Measurements from ENCODE around the gene RAC3. TPM values are rescaled to one million over a fixed set of nuclear protein-coding genes. Genes with fewer than 3 reads are reported as not detected.

Gene RAC3
- total RNA-seq, 1 donor from 2014 or later: 46.0 TPM

DNA sequence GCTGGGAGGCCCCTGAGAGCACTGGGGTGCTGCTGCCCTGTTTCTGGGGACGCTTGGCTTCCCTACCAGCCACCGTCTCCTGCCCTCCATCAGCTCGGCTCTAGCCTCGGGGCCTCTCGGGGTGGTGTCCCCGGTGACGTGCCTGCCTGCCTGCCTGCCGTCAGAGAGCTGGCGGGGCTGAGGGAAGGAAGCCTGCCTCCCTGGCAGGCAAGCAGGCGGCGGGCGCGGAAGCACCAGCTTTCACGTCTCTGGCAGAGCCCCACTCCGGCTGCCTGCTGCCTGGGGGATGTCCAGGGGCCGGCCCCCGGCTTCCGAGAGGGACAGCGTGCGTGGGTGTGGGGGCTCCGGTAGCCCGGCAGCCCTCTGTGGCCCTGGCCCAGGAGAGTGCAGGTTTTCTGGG lies 18.1 kb upstream of the RAC3 start:
- Mint-ChIP-seq H3K27ac (ENCODE audit: unreplicated experiment) (no peak overlapping the region), H3K4me1 (ENCODE audit: low read depth, unreplicated experiment) (no peaks in the 10 kb centered on the region), H3K4me3 (ENCODE audit: unreplicated experiment) (no peak overlapping the region), H3K36me3 (ENCODE audit: unreplicated experiment) (no peaks in the 10 kb centered on the region), H3K9me3 (ENCODE audit: unreplicated experiment) (no peaks in the 10 kb centered on the region), H3K27me3 (ENCODE audit: unreplicated experiment) (no peaks in the 10 kb centered on the region)
- DNase-seq: no peak
- TF ChIP-seq, protein P1, sequence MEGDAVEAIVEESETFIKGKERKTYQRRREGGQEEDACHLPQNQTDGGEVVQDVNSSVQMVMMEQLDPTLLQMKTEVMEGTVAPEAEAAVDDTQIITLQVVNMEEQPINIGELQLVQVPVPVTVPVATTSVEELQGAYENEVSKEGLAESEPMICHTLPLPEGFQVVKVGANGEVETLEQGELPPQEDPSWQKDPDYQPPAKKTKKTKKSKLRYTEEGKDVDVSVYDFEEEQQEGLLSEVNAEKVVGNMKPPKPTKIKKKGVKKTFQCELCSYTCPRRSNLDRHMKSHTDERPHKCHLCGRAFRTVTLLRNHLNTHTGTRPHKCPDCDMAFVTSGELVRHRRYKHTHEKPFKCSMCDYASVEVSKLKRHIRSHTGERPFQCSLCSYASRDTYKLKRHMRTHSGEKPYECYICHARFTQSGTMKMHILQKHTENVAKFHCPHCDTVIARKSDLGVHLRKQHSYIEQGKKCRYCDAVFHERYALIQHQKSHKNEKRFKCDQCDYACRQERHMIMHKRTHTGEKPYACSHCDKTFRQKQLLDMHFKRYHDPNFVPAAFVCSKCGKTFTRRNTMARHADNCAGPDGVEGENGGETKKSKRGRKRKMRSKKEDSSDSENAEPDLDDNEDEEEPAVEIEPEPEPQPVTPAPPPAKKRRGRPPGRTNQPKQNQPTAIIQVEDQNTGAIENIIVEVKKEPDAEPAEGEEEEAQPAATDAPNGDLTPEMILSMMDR (IDR thresholded peaks at IDR 0.05; ENCODE audit: partially characterized antibody, unreplicated experiment): no peak

DNA sequence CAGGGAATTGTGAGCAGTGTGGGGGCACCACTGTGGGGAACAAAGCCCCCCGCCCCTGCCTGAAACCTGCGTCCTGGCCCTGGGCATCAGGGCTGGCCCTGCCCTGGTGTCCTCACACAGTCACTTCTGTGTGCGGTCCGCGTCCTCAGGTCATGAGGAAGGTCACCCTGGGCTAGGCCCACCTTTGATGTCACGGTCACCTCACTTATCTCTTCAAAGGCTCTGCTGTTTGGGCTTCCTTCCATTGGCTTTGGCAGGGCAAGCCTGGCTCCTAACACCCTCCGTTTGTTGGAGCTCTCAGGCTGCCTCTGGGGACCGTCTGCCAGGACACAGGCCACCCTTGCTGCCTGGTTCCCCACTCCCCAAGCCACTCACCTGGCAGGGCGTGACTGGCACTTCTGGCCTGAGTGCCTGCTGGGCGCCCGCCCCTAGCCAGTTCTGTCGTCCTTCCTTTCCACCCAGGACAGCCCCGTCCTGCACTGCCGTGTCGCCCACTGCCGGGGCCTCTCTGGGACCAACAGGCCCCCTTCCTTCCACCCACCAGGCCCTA lies 17.6 kb upstream of the RAC3 start:
- H3K27me3 Mint-ChIP-seq (ENCODE audit: unreplicated experiment): peaks cover 2% of the 10 kb centered on the region
- no peak overlapping the region for H3K27ac Mint-ChIP-seq (ENCODE audit: unreplicated experiment)
- DNase-seq: no peak
- no peak overlapping the region for H3K4me3 Mint-ChIP-seq (ENCODE audit: unreplicated experiment)
- H3K4me1 Mint-ChIP-seq (ENCODE audit: low read depth, unreplicated experiment): no peaks in the 10 kb centered on the region
- H3K9me3 Mint-ChIP-seq (ENCODE audit: unreplicated experiment): peaks cover 3% of the 10 kb centered on the region
- TF ChIP-seq, protein P1 (IDR thresholded peaks at IDR 0.05; ENCODE audit: partially characterized antibody, unreplicated experiment): no peak
- H3K36me3 Mint-ChIP-seq (ENCODE audit: unreplicated experiment): no peaks in the 10 kb centered on the region

DNA sequence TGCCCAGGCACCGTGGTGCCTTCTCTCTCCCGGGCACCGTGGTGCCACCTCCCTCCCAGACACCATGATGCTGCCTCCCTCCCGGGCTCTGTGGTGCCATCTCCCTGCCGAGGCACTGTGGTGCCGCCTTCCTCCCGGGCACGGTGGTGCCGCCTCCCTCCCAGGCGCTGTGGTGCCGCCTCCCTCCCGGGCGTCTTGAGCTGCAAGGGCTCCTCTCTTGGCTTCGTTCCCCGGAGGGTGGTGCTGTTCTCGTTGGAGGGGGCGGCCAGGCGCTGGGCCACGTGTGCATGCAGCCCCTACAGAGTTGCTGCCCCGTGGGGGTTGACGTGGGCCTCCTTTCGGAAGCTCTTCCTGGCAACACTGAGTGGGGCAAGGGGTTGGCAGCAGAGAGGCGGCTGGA lies 17.0 kb upstream of the RAC3 start:
- H3K36me3 Mint-ChIP-seq (ENCODE audit: unreplicated experiment): no peaks in the 10 kb centered on the region
- peaks cover 3% of the 10 kb centered on the region for H3K9me3 Mint-ChIP-seq (ENCODE audit: unreplicated experiment)
- H3K27ac Mint-ChIP-seq (ENCODE audit: unreplicated experiment): no peak overlapping the region
- H3K27me3 Mint-ChIP-seq (ENCODE audit: unreplicated experiment): peaks cover 2% of the 10 kb centered on the region
- TF ChIP-seq, protein P1 (IDR thresholded peaks at IDR 0.05; ENCODE audit: partially characterized antibody, unreplicated experiment): no peak
- no peak for DNase-seq
- no peak overlapping the region for H3K4me3 Mint-ChIP-seq (ENCODE audit: unreplicated experiment)
- no peaks in the 10 kb centered on the region for H3K4me1 Mint-ChIP-seq (ENCODE audit: low read depth, unreplicated experiment)

DNA sequence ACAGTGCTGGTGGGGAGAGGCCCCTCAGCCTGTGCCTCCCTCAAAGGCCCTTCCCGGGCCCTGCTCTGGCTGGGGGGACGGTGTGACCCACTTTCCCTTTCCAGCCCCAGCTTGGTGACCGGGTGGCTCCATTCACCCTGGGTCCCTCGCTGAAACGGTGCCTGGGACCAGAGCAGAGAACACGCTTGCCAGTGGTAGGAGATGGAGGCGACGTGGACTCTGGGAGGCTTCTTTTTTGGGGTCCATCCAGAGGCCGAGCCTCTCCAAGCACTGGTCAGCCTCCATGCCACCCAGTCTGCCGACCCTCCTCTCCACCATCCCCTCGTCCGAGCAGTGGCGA lies 16.5 kb upstream of the RAC3 start:
- no peak overlapping the region for H3K27ac Mint-ChIP-seq (ENCODE audit: unreplicated experiment)
- H3K4me3 Mint-ChIP-seq (ENCODE audit: unreplicated experiment): no peak overlapping the region
- H3K36me3 Mint-ChIP-seq (ENCODE audit: unreplicated experiment): no peaks in the 10 kb centered on the region
- TF ChIP-seq, protein P1 (IDR thresholded peaks at IDR 0.05; ENCODE audit: partially characterized antibody, unreplicated experiment): no peak
- H3K27me3 Mint-ChIP-seq (ENCODE audit: unreplicated experiment): peaks cover 2% of the 10 kb centered on the region
- no peaks in the 10 kb centered on the region for H3K4me1 Mint-ChIP-seq (ENCODE audit: low read depth, unreplicated experiment)
- peaks cover 3% of the 10 kb centered on the region for H3K9me3 Mint-ChIP-seq (ENCODE audit: unreplicated experiment)
- no peak for DNase-seq

DNA sequence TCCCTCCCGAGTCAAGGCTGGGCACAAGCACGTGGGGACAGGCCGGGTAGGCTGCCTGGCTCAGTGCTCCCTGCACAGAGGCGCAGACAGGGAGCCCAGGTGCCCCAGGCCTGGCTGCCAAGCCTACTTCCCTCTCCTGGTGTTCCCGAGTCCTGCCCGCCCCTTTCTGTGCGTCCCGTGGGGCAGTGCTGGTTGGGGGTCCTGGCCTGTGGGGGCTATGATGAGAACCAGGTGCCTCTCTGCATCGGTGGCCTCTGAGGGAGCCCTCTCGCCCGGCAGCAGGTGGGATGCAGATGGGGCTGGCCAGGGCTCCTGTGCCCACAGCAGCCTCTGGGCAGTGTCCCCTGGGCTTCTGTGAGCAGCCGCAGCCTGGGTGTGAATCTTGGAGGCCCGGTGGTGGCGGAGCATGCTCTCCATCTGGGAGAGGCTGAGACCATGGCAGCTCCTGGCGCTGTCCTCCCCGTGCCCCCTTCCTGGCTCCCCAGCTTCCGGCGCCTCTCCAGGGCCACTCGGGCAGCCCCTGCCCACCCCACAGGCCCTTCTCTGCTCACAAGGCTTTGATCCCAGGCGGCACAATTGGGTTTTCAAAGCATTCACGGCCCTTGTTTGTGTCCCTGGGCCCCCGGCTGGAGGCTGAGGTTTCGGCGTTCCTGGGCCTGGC lies 16.0 kb upstream of the RAC3 start:
- Mint-ChIP-seq H3K4me1 (ENCODE audit: low read depth, unreplicated experiment) (no peaks in the 10 kb centered on the region), H3K27me3 (ENCODE audit: unreplicated experiment) (peaks cover 2% of the 10 kb centered on the region), H3K4me3 (ENCODE audit: unreplicated experiment) (no peak overlapping the region), H3K27ac (ENCODE audit: unreplicated experiment) (no peak overlapping the region), H3K36me3 (ENCODE audit: unreplicated experiment) (no peaks in the 10 kb centered on the region), H3K9me3 (ENCODE audit: unreplicated experiment) (peaks cover 3% of the 10 kb centered on the region)
- no peak for DNase-seq
- TF ChIP-seq, protein P1 (IDR thresholded peaks at IDR 0.05; ENCODE audit: partially characterized antibody, unreplicated experiment): no peak

Measured in glutamatergic neuron (in vitro differentiated cells).